Fibroblast of villous mesenchyme (primary cell): ENCODE data around the gene FLNB. TPM values are rescaled to one million over a fixed set of nuclear protein-coding genes. Genes with fewer than 3 reads are reported as not detected.

ENCODE experiments used
- DNase-seq: peaks from one replicate; pipeline ENCODE4 v3.0.0-alpha.2; 2010; ENCODE audit warnings: low read depth
- H3K4me3 ChIP-seq: 2 replicates; pipeline ENCODE4 v1.5.1; 2011; ENCODE audit warnings: low read depth, mild to moderate bottlenecking, low read length
- total RNA-seq: library from RNA; depleted of rRNA; stranded (reverse); fragments of >200 nt; gene quantifications from 2 replicates; pipeline ENCODE4 v1.2.3, GENCODE V29; 2012
- TF ChIP-seq, protein P1 (sequence below): IDR thresholded peaks from 2 replicates; pipeline ENCODE4 v1.5.1; 2012; ENCODE audit warnings: low read depth, mild to moderate bottlenecking, low read length; ENCODE audit not compliant: insufficient read depth

Gene FLNB
- total RNA-seq, 1 donor: 325 TPM

DNA sequence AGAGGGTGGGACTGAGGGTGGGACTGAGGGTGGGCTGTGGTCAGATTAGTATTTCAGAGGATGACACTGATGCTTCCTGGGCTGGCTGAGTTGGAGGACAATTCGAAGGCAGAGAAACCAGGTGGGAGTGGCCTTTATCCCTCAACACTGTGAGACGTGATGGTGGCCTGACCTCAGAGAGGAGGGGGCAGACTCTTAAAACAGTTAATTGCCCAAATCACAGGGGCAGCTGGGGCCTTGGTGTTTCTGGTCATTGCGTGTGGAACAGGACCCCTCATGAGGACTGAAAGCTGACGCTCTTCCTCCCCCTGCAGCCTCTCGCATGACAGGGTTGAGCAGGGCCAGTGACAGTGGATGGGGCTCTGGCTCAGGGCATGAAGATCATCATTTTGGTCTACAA is 183.8 kb downstream of the FLNB start:
- TF ChIP-seq, protein P1, sequence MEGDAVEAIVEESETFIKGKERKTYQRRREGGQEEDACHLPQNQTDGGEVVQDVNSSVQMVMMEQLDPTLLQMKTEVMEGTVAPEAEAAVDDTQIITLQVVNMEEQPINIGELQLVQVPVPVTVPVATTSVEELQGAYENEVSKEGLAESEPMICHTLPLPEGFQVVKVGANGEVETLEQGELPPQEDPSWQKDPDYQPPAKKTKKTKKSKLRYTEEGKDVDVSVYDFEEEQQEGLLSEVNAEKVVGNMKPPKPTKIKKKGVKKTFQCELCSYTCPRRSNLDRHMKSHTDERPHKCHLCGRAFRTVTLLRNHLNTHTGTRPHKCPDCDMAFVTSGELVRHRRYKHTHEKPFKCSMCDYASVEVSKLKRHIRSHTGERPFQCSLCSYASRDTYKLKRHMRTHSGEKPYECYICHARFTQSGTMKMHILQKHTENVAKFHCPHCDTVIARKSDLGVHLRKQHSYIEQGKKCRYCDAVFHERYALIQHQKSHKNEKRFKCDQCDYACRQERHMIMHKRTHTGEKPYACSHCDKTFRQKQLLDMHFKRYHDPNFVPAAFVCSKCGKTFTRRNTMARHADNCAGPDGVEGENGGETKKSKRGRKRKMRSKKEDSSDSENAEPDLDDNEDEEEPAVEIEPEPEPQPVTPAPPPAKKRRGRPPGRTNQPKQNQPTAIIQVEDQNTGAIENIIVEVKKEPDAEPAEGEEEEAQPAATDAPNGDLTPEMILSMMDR: no peak
- DNase-seq: no peak
- no peak overlapping the region for H3K4me3 ChIP-seq

DNA sequence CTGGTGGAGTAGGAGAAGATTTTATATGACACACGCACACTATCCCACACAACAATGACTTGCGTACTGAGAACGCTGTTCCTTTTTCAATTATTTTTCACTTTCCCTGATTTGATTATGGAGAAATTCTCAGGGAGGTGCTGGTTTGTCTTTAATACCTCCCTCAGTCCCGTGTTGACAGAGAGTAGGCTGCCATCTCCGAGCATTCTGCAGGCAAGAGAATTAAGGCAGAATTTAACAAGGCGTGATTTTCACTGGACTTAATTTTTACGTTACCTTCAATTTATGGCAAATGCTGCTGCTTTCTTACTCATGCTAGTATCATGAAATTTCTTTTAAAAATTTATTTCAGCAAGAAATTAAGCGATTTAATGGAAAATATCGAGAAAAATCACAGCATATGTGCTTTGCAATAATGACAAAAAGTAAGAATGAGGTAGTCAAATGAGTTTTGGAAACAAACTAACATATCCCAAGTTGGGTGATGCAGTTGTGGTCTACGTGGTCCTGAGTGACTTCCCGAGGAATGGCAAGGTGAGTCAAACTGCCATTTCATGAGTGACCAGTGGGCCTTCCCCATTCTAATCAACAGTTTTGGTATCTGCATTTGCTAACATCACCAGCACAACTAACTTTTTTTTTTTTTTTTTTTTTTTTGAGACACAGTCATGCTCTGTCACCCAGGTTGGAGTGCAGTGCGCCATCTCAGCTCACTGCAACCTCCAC is 185.6 kb downstream of the FLNB start:
- H3K4me3 ChIP-seq: no peak overlapping the region
- TF ChIP-seq, protein P1: no peak
- DNase-seq: no peak

DNA sequence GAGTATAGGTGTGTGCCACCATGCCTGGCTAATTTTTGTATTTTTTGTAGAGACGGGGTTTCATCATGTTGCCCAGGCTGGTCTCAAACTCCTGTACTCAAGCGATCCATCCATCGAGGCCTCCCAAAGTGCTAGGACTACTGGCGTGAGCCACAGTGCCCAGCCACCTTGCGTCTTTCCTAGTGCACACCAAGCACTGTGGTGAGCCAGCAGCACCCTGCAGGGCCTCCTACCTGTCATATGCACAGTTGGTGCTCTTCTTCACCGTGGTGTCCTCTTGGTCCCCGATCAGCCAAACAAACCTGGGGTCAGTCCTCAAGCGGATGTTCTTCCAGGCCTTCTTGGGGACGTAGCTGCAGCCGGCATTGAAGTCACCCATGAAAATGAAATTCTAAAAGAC is 189.4 kb downstream of the FLNB start:
- TF ChIP-seq, protein P1: no peak
- no peak for DNase-seq

DNA sequence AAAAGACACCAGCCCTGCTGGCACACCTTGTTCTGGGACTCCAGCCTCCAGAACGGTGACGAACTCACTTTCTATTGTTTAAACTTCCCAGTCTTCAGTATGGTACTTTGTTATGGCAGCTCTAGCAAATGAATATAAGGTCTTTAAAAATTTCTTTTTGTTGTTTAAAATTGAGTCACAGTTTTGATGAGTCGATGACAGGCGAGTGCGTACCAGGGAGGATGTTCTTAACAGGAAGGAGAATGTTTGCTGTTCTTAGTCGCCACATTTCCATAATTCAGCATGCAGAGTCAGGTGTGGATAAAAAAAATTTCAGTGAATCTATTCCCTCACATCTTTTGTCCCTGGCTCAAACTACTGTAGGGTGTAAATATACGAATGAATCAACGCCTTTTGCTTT is 190.1 kb downstream of the FLNB start:
- TF ChIP-seq, protein P1: no peak
- H3K4me3 ChIP-seq: no peak overlapping the region
- DNase-seq: no peak

More for the DNA sequence above, 189.4 kb downstream of the FLNB start:
- no peak overlapping the region for H3K4me3 ChIP-seq

DNA sequence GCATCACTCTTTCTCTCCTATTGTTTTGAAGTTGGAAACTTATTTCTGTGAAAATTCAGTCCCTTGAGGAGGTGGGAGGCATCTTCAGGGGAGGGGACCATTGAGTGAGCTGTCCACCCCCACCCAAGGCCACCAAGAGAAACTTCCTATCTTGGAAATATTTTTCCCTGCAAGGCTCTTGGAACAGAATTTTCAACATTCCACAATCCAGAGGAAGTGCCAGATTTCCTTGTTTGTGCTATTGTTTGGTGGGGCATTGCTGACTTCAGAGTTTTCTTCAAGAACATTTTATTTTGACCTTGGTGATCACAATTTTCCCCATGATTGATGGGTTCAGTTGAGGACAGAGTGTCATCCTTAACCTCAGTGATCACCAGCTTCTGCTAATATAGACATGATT is 190.6 kb downstream of the FLNB start:
- H3K4me3 ChIP-seq: no peak overlapping the region
- DNase-seq: no peak
- TF ChIP-seq, protein P1: no peak

DNA sequence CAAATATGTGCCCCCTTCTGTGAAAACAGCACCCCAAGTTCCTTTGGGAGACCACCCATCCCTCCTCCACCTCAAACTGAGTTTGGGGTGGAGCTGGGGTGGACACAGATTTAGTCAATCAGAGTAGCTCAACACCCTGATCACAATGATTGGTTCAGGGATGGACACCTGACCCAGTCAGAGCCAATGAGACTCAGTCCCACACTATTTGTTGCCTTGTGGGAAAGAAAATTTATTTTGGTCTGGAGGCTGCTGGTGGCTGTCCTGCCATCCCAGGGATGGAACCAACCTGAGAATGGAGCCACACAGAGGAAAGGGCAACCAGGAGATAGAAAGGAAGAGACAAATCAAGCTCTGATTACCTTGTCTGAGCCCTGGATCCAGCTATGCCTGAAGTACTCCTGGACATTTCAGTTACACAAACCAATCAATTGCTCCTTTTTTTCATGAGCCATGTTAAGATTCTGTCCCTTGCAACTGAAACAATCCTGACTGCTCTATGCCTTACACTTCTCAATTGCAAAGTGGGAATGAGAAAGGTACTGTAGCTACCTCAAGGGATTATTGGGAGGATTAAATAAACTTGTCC is 192.0 kb downstream of the FLNB start:
- no peak for DNase-seq
- TF ChIP-seq, protein P1: no peak
- H3K4me3 ChIP-seq: no peak overlapping the region
